GM13977 (cell line): Measurements from ENCODE around the gene LYPD6B.

Experiments used
- DNase-seq: peaks from one replicate; pipeline ENCODE4 v3.0.0; 2012; ENCODE audit warnings: low spot score
- in situ Hi-C: fragments of 300-500 bp; cut with MboI; formaldehyde crosslinking; loops from one replicate; pipeline ENCODE4 v1.12.0; 2022; ENCODE audit warnings: low sequenced_read_pairs, low pct_unique_long_range_greater_than_20kb, mixed read lengths, inconsistent platforms; ENCODE audit not compliant: unreplicated experiment
- TF ChIP-seq, protein P1 (sequence below): IDR thresholded peaks from 2 replicates; pipeline ENCODE4 v1.5.1; 2012; ENCODE audit warnings: mild to moderate bottlenecking, control low read depth; ENCODE audit not compliant: insufficient read depth; ENCODE audit errors: extremely low read depth, missing control alignments

Gene LYPD6B

DNA sequence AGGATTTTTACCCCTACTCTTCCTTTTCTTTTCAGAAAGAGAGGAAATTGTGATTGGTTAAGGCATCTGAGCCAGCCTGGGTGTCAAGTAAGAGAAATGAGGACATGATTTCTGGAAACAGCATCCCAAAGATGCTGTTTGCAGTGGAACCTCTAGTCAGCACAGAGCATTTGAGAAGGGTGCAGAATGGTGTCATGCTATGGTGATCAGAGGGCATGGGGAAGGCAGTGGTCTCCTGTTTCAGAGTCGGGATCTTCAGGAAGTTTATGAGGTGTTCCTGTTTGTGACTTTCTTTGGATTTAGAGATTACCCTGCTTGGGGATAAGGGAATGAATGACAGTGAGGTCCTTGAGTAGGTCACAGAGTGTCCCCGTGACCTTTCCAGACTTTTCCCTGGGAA lies 117.5 kb downstream of the LYPD6B start:
- no peak for DNase-seq
- in situ Hi-C loops = no loop called here
- TF ChIP-seq, protein P1, sequence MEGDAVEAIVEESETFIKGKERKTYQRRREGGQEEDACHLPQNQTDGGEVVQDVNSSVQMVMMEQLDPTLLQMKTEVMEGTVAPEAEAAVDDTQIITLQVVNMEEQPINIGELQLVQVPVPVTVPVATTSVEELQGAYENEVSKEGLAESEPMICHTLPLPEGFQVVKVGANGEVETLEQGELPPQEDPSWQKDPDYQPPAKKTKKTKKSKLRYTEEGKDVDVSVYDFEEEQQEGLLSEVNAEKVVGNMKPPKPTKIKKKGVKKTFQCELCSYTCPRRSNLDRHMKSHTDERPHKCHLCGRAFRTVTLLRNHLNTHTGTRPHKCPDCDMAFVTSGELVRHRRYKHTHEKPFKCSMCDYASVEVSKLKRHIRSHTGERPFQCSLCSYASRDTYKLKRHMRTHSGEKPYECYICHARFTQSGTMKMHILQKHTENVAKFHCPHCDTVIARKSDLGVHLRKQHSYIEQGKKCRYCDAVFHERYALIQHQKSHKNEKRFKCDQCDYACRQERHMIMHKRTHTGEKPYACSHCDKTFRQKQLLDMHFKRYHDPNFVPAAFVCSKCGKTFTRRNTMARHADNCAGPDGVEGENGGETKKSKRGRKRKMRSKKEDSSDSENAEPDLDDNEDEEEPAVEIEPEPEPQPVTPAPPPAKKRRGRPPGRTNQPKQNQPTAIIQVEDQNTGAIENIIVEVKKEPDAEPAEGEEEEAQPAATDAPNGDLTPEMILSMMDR = no peak

DNA sequence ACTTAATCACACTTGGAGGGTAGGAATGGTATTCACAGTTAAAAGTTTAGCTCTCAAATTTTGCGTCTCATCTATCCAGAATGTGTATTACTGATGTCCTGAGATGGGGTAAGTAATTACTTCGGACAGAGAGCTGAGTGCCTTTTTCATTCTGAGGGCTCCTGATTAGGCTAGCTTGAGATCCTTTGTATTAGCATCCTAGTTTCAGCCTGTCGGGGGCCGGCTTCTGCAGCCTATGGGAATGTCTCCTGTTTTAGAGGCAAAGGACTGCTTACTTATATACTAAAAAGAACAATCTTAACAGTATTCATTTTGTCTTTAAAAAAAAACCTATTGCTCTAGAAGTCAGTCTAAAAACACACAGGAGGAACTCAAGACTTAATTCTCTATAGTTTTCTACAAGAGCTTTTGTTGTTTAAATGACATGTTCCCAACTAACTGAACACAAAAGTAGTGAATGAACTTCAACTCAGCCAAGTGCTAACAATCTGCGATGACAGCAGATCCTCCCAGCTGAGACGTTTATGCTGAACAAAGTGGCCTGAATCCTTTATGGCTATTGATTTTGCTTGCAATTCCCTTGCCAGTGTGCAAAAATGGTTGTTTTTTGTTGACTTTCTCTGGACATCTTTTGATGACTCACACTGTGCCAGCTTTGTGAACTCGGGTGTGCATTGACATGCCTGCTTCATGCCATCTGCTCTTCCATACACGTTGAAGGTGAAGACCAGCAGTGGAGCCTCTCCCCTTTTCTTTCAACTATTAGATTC lies 118.7 kb downstream of the LYPD6B start:
- TF ChIP-seq, protein P1 = no peak
- in situ Hi-C loops = no loop called here

DNA sequence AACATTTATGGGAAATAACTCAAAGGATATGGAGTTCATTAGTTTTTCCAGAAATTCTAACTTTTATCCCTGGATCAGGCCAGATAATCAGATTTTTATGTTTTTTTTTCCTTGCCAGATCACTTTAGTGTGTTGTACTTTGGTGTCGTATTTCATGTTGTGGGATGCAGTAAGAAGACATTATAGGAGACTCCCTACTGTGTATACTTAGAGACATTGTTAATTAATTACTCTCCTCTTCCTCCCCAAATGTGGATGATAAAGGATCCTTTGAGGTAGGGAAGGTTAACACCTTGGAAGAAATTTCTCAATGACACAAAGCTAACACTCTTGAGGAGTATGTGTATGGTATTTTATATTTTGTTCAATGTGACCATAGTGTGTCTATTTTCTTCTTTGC lies 120.5 kb downstream of the LYPD6B start:
- DNase-seq = no peak
- TF ChIP-seq, protein P1 = no peak
- in situ Hi-C loops = no loop called here

More for the DNA sequence above, 118.7 kb downstream of the LYPD6B start:
- no peak for DNase-seq

DNA sequence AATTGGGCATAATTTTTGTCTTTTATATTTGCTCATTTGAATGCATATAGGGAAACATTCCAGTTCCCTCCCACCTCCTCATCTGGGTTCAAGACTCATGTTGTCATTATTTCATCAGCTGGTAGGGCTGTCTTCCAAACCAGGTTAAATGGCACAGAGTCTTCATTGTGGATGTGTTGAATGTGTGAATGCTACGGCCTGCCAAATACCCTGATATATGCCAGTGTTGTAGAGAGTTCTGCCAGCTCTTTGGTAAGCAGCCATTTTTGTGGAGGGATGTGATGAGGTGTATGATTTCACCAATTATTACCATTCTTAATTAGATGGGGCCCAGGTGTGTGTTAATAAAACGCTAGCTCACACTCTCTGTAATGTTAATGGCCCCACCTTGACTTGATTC lies 121.7 kb downstream of the LYPD6B start:
- TF ChIP-seq, protein P1 = no peak
- in situ Hi-C loops = no loop called here
- DNase-seq = no peak

DNA sequence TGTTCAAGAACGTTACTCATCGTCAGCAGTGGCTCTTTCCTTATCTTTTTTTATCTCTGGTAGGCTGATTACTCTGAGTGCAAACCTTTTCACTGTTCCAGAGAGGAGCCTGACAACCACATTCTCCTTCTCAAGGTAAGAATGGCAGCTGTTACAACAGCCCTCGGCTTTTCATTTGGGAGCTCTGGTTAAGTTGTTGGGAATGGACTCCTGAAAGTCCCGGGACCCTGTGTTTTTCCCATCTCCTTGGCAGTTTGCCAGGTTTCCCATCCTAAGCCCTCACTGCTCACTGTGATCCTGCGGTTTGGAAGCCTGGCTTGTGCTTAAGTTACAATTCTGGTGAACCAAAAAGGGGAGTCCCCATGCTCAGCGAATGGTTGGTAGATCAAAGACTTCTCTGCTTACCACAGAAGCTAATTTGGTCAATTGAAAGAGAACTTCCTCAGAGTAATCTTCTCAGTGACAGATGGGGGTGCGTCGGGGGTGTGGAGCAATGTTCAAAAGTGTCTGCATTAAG lies 122.3 kb downstream of the LYPD6B start:
- in situ Hi-C loops = no loop called here
- TF ChIP-seq, protein P1 = no peak
- DNase-seq = peak; percentile 58

DNA sequence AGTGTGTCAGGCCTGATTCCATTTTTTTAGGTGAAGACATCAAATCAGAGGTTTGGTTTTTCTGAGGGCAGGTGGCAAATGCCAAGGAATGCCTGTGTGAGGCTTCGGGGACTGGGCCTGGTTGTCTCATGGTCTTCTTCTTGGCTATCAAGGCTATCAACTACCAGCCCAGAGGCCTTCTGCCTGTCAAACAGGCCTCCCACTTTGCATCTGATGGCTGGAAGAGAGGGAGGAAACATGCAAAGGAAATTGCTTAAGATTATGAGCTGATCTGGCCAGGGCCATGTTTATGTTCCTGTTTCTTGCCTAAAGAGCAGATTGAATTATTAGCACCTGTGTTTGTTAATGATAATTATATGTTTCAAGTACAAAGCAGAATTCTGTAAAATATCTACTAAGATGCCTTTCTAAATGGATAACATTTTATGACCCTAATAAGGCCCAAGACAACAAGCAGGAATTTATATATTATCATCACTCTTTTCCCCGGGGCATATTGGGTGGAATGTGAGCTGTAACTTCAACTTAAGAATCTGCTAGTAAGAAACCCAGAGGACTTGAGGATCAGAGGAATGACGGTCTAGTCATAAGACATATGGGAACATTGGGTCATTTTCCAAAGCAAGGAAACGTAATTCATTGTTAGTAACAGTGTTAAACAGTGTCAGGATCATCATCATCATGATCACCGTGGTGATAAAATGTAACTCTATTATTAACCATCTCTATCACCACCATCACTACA lies 123.2 kb downstream of the LYPD6B start:
- no peak for DNase-seq
- in situ Hi-C loops = no loop called here
- TF ChIP-seq, protein P1 = no peak
